ENCODE data around the gene RUNX1.
A peak's percentile ranks its signal among the peaks of the same experiment; 100 is the strongest.

The RUNX1 gene

GRCh38 chr21:34992736-34993398 lies 56.2 kb downstream of the RUNX1 start:
- no peak for TF ChIP-seq CTCF (IDR thresholded peaks at IDR 0.05; ENCODE audit: insufficient read depth, low read length, poor library complexity, severe bottlenecking)
- H3K27me3 ChIP-seq (replicated peaks; ENCODE audit: control insufficient read depth, insufficient read depth, low read length): no peaks in the 10 kb centered on the region
- DNase-seq (ENCODE audit: extremely low read depth, insufficient read length): peak; percentile 7
- H3K4me3 ChIP-seq (replicated peaks; ENCODE audit: low read depth, low read length): no peak overlapping the region
- no peaks in the 10 kb centered on the region for H3K36me3 ChIP-seq (ENCODE audit: control insufficient read depth, insufficient read depth, low read length)

- no peaks in the 10 kb centered on the region for H3K27me3 ChIP-seq (replicated peaks; ENCODE audit: control insufficient read depth, insufficient read depth, low read length)
- H3K36me3 ChIP-seq (ENCODE audit: control insufficient read depth, insufficient read depth, low read length): no peaks in the 10 kb centered on the region
- no peak for TF ChIP-seq CTCF (IDR thresholded peaks at IDR 0.05; ENCODE audit: insufficient read depth, low read length, poor library complexity, severe bottlenecking)
- H3K4me3 ChIP-seq (replicated peaks; ENCODE audit: low read depth, low read length): no peak overlapping the region
- DNase-seq (ENCODE audit: extremely low read depth, insufficient read length): no peak
Measured at GRCh38 chr21:34992180-34992579, 56.9 kb downstream of the RUNX1 start.

- Histone ChIP-seq H3K4me3 (replicated peaks; ENCODE audit: low read depth, low read length) (no peak overlapping the region), H3K36me3 (ENCODE audit: control insufficient read depth, insufficient read depth, low read length) (no peaks in the 10 kb centered on the region), H3K27me3 (replicated peaks; ENCODE audit: control insufficient read depth, insufficient read depth, low read length) (no peaks in the 10 kb centered on the region)
- TF ChIP-seq CTCF (IDR thresholded peaks at IDR 0.05; ENCODE audit: insufficient read depth, low read length, poor library complexity, severe bottlenecking): no peak
- no peak for DNase-seq (ENCODE audit: extremely low read depth, insufficient read length)
Measured at GRCh38 chr21:34991366-34991957, 57.6 kb downstream of the RUNX1 start.

- H3K36me3 ChIP-seq (ENCODE audit: control insufficient read depth, insufficient read depth, low read length): no peaks in the 10 kb centered on the region
- H3K4me3 ChIP-seq (replicated peaks; ENCODE audit: low read depth, low read length): no peak overlapping the region
- H3K27me3 ChIP-seq (replicated peaks; ENCODE audit: control insufficient read depth, insufficient read depth, low read length): no peaks in the 10 kb centered on the region
- TF ChIP-seq CTCF (IDR thresholded peaks at IDR 0.05; ENCODE audit: insufficient read depth, low read length, poor library complexity, severe bottlenecking): no peak
- no peak for DNase-seq (ENCODE audit: extremely low read depth, insufficient read length)
Measured at GRCh38 chr21:34990842-34991241, 58.3 kb downstream of the RUNX1 start.

GRCh38 chr21:34989337-34990151 lies 59.6 kb downstream of the RUNX1 start:
- no peaks in the 10 kb centered on the region for H3K36me3 ChIP-seq (ENCODE audit: control insufficient read depth, insufficient read depth, low read length)
- H3K4me3 ChIP-seq (replicated peaks; ENCODE audit: low read depth, low read length): no peak overlapping the region
- DNase-seq (ENCODE audit: extremely low read depth, insufficient read length): no peak
- no peak for TF ChIP-seq CTCF (IDR thresholded peaks at IDR 0.05; ENCODE audit: insufficient read depth, low read length, poor library complexity, severe bottlenecking)
- no peaks in the 10 kb centered on the region for H3K27me3 ChIP-seq (replicated peaks; ENCODE audit: control insufficient read depth, insufficient read depth, low read length)
